KG1 (cell line): ENCODE data around the gene WDR62.

Experiments used
- DNase-seq: peaks from one replicate; lab custom pipeline; 2025; lab: John Stamatoyannopoulos, UW

Gene WDR62

DNA sequence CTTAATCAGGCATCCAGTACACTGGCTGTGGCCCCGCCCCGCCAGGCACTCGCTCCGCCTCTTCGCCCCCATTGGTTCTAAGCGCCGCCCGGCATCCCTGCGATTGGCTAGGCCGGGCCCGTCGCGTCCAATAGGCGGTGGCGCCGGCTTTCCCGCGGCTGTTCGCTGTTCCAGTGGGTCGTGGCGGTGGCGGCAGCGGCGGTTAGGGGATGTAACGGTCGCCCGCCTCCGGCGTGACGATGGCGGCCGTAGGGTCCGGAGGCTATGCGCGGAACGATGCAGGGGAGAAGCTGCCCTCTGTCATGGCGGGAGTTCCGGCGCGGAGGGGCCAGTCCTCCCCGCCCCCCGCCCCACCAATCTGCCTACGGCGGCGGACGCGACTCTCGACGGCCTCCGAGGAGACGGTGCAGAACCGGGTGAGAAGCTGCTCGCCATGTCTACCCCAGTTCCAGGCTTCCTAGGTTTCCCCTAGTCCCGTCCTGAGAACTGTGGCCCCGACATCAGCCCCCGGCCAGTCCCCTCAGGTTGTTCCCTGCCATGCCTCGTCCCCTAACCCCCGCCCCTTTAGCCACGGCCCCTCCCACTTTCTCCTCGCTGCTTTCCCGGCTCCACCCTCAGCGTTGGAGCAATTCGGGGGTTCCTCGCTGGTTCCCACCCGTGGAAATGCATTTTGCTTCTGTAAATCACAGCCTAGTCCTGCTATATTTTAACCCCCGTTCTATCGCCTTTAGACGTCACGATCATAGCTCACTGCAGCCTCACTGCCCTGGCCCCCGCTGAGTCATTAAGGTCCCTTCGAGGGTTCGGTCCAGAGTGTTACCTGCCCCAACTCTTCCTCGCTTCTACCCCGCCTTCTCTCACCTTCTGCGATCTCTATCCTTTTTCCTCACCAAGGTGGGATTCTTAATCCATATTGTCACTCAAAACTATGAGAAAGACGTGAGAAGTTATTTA, at the start of gene WDR62:
WDR62 (plus strand) TSS at position 165 of the 954 bp plus-strand sequence; CDS start at position 240, 75 bp downstream.
- peak; percentile 99 for DNase-seq

DNA sequence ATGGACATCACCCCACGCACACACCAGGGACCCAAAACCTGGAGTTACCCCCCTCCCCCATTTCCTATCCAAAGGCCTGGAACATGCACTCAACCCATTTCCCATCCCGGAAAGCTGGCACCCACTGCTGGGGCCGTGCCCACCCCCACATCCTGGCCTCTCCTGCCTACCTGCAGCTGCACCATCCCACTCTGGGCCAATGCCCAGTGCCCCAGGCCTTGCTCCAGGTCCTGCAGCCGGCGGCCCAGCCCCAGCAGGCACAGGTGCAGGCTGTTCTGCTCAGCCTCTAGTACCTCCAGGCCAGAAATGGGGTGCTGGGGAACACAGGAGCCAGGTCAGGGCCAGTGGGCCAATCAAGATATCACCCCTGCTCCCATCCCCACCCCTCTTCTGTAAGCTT, 47.7 kb upstream of the WDR62 start:
- no peak for DNase-seq

DNA sequence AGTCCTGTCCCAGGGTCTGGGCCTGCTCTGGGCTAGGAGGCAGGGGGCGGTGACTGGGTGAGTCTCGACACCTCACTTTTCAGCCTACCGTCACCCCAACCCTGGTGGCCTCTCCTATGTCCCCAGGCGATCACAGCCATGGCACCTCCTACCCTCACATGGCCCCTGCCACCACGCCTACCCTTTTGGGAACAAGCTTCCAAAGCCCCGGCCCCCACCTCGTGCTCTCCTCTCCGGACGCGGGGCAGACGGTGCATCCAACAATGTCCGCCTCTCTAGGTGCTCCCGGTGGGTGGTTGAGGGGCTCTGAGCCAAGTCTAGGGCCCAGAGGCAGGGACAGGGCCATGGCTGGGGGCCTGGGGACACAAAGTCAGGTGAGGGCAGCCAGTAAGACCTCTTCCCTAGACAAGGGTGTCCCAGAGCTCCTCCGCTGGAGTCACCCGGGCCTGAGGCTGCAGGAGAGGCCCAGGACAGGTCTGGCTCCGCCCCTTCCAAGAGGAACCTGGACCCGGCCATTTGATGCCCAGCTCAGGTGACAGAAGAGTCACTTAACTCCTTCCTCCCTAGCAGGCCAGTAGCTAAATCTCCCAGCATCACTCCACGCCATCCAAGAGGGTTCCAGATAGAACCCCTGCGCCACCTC, 46.2 kb upstream of the WDR62 start, which contains the start of gene SYNE4:
SYNE4 (minus strand) TSS at position 478 of the 643 bp plus-strand sequence; CDS start at position 346, 132 bp downstream.
- DNase-seq = no peak

- no peak for DNase-seq
Measured at GRCh38 chr19:36009220-36009619, 45.5 kb upstream of the WDR62 start.

DNA sequence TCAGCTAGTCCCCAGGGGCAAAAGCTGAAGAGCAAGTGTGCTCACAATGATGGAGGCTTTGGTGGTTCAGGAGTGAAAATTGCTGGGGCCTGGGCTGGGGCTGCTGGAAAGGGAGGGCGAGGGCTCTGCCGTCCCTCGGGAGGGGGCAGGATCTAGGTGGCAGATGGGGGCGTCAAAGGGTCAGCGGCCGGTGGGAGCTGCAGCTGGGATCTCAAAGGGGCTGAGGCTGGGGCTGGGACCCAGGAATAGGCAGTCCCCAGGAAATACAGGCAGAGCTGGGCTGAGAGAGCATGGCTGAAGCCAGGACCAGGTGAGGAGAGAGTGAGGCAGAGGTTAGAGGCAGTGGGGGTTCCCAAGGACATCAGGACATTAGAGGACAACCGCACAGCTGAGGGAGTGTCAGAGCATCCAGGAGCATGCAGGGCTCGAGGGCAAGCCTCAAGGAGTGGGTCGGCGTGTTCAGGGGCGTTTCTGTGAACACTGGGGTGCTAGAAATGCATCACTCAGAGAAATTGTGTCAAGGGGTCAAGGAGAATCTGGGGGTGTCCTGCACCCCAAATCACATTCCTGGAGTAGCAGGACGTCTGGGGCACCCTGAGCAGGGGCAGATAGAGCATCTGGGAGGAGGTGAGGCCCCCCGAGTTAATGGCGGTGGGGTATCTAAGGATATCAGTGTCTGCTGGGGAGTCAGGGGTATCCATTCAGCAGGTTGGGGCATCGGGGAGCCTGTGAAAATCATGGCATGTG, 44.9 kb upstream of the WDR62 start:
- no peak for DNase-seq

GRCh38 chr19:36010402-36010801, 44.3 kb upstream of the WDR62 start:
- no peak for DNase-seq

GRCh38 chr19:36013280-36014011, 41.3 kb upstream of the WDR62 start:
- DNase-seq = no peak

GRCh38 chr19:36014012-36014924, 40.4 kb upstream of the WDR62 start, which contains the start of gene ALKBH6:
ALKBH6 (minus strand) TSS chr19:36014213; CDS start chr19:36013397, 816 bp downstream.
- DNase-seq = peak; percentile 93

GRCh38 chr19:36019061-36019670, 35.5 kb upstream of the WDR62 start:
- no peak for DNase-seq

- no peak for DNase-seq
Measured at GRCh38 chr19:36023432-36023831, 31.3 kb upstream of the WDR62 start.

DNA sequence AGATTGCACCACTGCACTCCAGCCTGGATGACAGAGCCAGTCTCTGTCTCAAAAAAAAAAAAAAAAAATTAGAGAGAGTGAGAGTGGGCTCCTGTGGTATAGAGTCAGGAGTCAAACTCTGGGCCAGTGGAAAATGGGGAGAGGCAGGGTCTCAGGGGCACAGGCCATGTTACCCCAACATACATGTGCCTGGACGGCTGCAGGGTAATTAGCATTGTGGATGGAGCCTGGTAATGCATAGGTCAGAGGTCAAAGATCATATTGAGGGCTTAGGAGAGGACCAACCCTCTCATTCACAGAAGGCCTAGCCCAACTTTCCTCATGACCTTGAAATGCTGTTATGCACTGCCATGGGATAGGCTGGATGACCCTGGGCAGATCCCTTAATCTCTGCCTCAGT, 29.2 kb upstream of the WDR62 start:
- no peak for DNase-seq

DNA sequence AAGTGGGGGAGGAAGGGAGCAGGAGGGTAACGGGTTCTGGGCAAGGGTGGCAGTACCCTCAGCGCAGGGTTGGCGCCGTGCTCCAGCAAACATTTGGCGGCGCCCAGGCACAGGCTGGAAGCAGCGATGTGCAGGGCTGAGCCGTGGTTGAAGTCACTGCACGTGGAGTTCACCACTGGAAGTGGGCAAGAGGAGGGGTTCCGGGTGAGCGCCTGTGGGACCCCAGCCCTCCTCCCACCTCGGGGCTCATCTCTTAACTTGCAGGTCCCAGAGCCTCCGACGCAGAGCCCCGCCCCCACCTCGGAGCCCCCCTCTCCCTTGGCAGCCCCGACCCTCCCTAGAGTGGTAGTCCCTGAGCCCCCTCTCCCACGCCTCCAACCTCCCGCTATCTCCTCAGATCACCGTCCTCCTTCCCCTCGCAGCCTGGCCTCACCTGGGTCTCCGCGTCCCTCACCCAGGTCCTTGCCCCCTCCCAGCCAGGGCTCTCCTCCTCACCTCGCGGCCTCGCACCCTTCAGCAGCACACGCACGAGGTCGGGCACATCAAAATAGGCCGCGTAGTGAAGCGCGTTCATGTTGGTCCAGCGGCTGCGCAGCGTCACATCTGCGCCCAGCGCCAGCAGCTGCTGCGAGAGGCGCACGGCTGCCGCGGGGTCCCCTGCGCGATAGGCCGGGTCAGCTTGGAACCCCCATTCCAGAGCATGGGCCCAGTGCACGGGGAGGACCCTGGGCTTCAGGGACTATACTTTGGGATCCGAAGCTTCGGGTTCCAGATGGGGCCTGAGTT, 28.4 kb upstream of the WDR62 start:
- no peak for DNase-seq

DNA sequence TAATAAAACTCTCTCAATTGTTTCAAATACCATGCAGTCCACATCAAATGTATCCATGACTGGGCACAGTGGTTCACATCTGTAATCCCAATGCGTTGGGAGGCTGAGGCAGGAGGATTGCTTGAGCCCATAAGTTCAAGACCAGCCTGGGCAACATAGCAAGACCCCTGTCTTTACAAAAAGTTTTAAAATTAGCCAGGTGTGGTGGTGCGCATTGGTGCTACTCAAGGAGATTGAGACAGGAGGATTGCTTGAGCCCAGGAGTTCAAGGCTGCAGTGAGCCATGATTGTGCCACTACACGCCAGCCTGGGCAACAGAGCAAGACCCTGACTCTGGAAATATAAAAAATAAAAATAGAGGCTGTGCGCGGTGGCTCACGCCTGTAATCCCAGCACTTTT, 27.0 kb upstream of the WDR62 start:
- DNase-seq = no peak

- DNase-seq = no peak
Measured at GRCh38 chr19:36028313-36029041, 26.2 kb upstream of the WDR62 start.

DNA sequence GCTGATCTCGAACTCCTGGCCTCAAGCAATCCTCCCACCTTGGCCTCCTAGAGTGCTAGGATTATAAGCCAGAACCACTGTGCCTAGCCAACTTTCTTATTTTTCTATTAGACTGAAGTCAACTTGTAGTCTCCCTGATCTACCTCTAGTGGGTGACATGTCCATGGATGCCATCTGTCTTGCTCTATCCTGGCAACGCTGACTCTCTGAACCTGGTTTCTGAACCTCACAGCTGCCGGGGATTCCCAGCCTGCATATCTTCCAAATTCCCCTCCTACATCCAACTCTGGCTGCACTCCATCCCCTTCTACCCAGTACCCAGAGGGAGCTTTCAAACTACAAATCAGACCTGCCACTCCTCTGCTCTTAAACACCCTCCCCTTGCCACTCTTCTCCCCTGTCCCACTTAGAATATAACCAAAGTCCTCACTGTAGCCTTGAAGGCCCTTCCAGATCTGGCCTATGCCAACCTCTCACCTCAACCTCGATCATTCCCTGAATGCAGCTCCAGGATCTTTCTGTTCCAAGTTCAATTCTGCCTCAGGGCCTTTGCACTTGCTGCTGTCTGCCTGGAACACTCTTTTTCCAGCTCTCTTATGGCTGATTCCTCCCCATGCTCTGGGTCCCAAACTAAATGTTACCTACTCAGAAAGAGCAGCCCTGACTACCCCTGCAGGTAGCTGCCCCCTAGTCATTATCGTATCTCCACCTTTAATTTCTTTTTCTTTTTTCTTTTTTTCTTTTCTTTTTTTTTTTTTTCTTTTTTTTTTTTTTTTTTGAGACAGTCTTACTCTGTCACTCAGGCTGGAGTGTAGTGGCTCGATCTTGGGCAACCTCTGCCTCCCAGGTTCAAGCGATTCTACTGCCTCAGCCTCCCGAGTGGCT, 24.2 kb upstream of the WDR62 start:
- no peak for DNase-seq

GRCh38 chr19:36031308-36031707, 23.4 kb upstream of the WDR62 start:
- DNase-seq = no peak
